Activated B cell treated with CpG ODN at 0.5 μM for 24 hours (primary cell): Measurements from ENCODE around the gene IL1RAP. TPM values are rescaled to one million over a fixed set of nuclear protein-coding genes. Genes with fewer than 3 reads are reported as not detected.

Experiments used
- ATAC-seq: fragments of 200-7000 bp; cut with Tn5 transposase; one replicate; pipeline ENCODE4 v1.10.0; 2021; ENCODE audit warnings: low read depth, mild to moderate bottlenecking, moderate library complexity
- CTCF ChIA-PET: fragments of 350-600 bp; sonication (Branson Sonifier 250); formaldehyde crosslinking; loops from one replicate; lab custom pipeline; 2021; ENCODE audit warnings: antibody characterized with exemption; lab: Charles Lee
- POLR2A ChIA-PET: fragments of 350-600 bp; sonication (Branson Sonifier 250); formaldehyde crosslinking; loops from one replicate; lab custom pipeline; 2021; ENCODE audit warnings: antibody characterized with exemption; lab: Charles Lee
- DNase-seq: peaks from one replicate; pipeline ENCODE4 v3.0.0; 2022
- H3K27ac Mint-ChIP-seq: one replicate; pipeline ENCODE4 v1.8.0; 2020; ENCODE audit warnings: mixed read lengths
- H3K27me3 Mint-ChIP-seq: one replicate; pipeline ENCODE4 v1.8.0; 2021; ENCODE audit warnings: mixed read lengths
- H3K36me3 Mint-ChIP-seq: one replicate; pipeline ENCODE4 v1.8.0; 2021; ENCODE audit warnings: low read depth, mixed read lengths
- H3K4me1 Mint-ChIP-seq: one replicate; pipeline ENCODE4 v1.8.0; 2021; ENCODE audit warnings: mixed read lengths
- H3K4me3 Mint-ChIP-seq: one replicate; pipeline ENCODE4 v1.8.0; 2020; ENCODE audit warnings: mild to moderate bottlenecking, mixed read lengths
- H3K9me3 Mint-ChIP-seq: one replicate; pipeline ENCODE4 v1.8.0; 2020; ENCODE audit warnings: mixed read lengths
- CTCF ChIP-seq: fragments of 200-600 bp; IDR thresholded peaks from one replicate; pipeline ENCODE4 v1.8.0; 2022; ENCODE audit warnings: antibody characterized with exemption, mild to moderate bottlenecking
- intact Hi-C: fragments of 100-400 bp; cut with micrococcal nuclease; formaldehyde crosslinking; loops from one replicate; pipeline ENCODE4 v1.15.1; 2024
- total RNA-seq: library from RNA; stranded (reverse); gene quantifications from 2 replicates; pipeline ENCODE4 v1.2.3, GENCODE V29; 2022

IL1RAP gene
- total RNA-seq, 1 donor from 2014 or later = 6.3 TPM

- Mint-ChIP-seq H3K36me3 (no peaks in the 10 kb centered on the region), H3K27ac (no peak overlapping the region), H3K9me3 (peaks cover 3% of the 10 kb centered on the region), H3K4me1 (peaks cover 5% of the 10 kb centered on the region), H3K4me3 (no peak overlapping the region), H3K27me3 (no peaks in the 10 kb centered on the region)
- POLR2A ChIA-PET = no interaction called here
- CTCF ChIA-PET = interaction anchor here (0.7 kb wide), 1 partner anchor 28 kb away, joined by 3 read pairs; no protein-coding TSS in a partner anchor
- TF ChIP-seq CTCF = no peak
- no peak for DNase-seq
- intact Hi-C loops = no loop called here
- no peak for ATAC-seq
These were observed 61.7 kb downstream of the IL1RAP start for GRCh38 chr3:190575437-190576185.

GRCh38 chr3:190577225-190577624, 63.3 kb downstream of the IL1RAP start:
- intact Hi-C loops = no loop called here
- no peak overlapping the region for H3K27ac Mint-ChIP-seq
- ChIA-PET CTCF (no interaction called here), POLR2A (no interaction called here)
- no peaks in the 10 kb centered on the region for H3K36me3 Mint-ChIP-seq
- DNase-seq (no peak), ATAC-seq (no peak)
- H3K27me3 Mint-ChIP-seq = no peaks in the 10 kb centered on the region
- H3K4me3 Mint-ChIP-seq = no peak overlapping the region
- peaks cover 3% of the 10 kb centered on the region for H3K9me3 Mint-ChIP-seq
- no peak for TF ChIP-seq CTCF
- peaks cover 12% of the 10 kb centered on the region for H3K4me1 Mint-ChIP-seq

- H3K4me1 Mint-ChIP-seq = peaks cover 12% of the 10 kb centered on the region
- intact Hi-C loops = loop anchor here (10.0 kb wide), 1 partner anchor 115 kb away; no protein-coding TSS in a partner anchor
- no peaks in the 10 kb centered on the region for H3K27me3 Mint-ChIP-seq
- POLR2A ChIA-PET = no interaction called here
- no peak overlapping the region for H3K27ac Mint-ChIP-seq
- no peak overlapping the region for H3K4me3 Mint-ChIP-seq
- CTCF ChIA-PET = no interaction called here
- no peak for DNase-seq
- no peak for TF ChIP-seq CTCF
- peaks cover 3% of the 10 kb centered on the region for H3K9me3 Mint-ChIP-seq
- H3K36me3 Mint-ChIP-seq = no peaks in the 10 kb centered on the region
- no peak for ATAC-seq
These were observed 65.7 kb downstream of the IL1RAP start for GRCh38 chr3:190579514-190580137.

GRCh38 chr3:190580417-190580816, 66.5 kb downstream of the IL1RAP start:
- H3K9me3 Mint-ChIP-seq = peaks cover 3% of the 10 kb centered on the region
- H3K27ac Mint-ChIP-seq = no peak overlapping the region
- intact Hi-C loops = loop anchor here (10.0 kb wide), 1 partner anchor 114 kb away; no protein-coding TSS in a partner anchor

More at GRCh38 chr3:190580417-190580816, 66.5 kb downstream of the IL1RAP start:
- H3K4me3 Mint-ChIP-seq = no peak overlapping the region
- CTCF ChIA-PET = no interaction called here
- H3K36me3 Mint-ChIP-seq = no peaks in the 10 kb centered on the region
- H3K4me1 Mint-ChIP-seq = peaks cover 12% of the 10 kb centered on the region
- TF ChIP-seq CTCF = no peak
- no peaks in the 10 kb centered on the region for H3K27me3 Mint-ChIP-seq
- POLR2A ChIA-PET = no interaction called here
- DNase-seq = no peak
- ATAC-seq = no peak
